SJCRH30 (cell line): Measurements from ENCODE around the gene SPTLC2. TPM values are rescaled to one million over a fixed set of nuclear protein-coding genes. Genes with fewer than 3 reads are reported as not detected.
"Not testable (repeated sequence)": the region's sequence is repeated elsewhere in the genome, so short reads cannot be mapped to it uniquely, and the experiment has no call there.

Experiments used
- DNase-seq, 2 experiments: peaks; one replicate each; pipeline ENCODE4 v3.0.0-alpha.2; 2015 to 2020
- H3K27ac ChIP-seq: fragments of 250-450 bp; sonication (Bioruptor Pico); 2 replicates; pipeline ENCODE4 v1.5.1; 2020; ENCODE audit warnings: mild to moderate bottlenecking, moderate library complexity
- H3K27me3 ChIP-seq: fragments of 250-450 bp; sonication (Bioruptor Pico); 2 replicates; pipeline ENCODE4 v1.5.1; 2020; ENCODE audit warnings: mild to moderate bottlenecking, moderate library complexity
- H3K36me3 ChIP-seq: fragments of 250-450 bp; sonication (Bioruptor Pico); 2 replicates; pipeline ENCODE4 v1.5.1; 2020; ENCODE audit warnings: mild to moderate bottlenecking, moderate library complexity
- H3K4me1 ChIP-seq: fragments of 250-450 bp; sonication (Bioruptor Pico); 2 replicates; pipeline ENCODE4 v1.5.1; 2020; ENCODE audit warnings: mild to moderate bottlenecking, moderate library complexity
- H3K4me3 ChIP-seq: fragments of 250-450 bp; sonication (Bioruptor Pico); 2 replicates; pipeline ENCODE4 v1.5.1; 2020; ENCODE audit warnings: mild to moderate bottlenecking, moderate library complexity
- H3K9me3 ChIP-seq: fragments of 250-450 bp; sonication (Bioruptor Pico); replicated peaks from 2 replicates; pipeline ENCODE4 v1.5.1; 2020; ENCODE audit warnings: mild to moderate bottlenecking, moderate library complexity
- total RNA-seq: library from RNA; depleted of rRNA; stranded (reverse); fragments of >200 nt; shearing (Covaris generic); gene quantifications from 2 replicates; pipeline ENCODE4 v1.2.3, GENCODE V29; 2014; rRNA removed

The SPTLC2 gene, protein sequence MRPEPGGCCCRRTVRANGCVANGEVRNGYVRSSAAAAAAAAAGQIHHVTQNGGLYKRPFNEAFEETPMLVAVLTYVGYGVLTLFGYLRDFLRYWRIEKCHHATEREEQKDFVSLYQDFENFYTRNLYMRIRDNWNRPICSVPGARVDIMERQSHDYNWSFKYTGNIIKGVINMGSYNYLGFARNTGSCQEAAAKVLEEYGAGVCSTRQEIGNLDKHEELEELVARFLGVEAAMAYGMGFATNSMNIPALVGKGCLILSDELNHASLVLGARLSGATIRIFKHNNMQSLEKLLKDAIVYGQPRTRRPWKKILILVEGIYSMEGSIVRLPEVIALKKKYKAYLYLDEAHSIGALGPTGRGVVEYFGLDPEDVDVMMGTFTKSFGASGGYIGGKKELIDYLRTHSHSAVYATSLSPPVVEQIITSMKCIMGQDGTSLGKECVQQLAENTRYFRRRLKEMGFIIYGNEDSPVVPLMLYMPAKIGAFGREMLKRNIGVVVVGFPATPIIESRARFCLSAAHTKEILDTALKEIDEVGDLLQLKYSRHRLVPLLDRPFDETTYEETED
- 15.1 and 15.8 TPM in 2 replicates for total RNA-seq

DNA sequence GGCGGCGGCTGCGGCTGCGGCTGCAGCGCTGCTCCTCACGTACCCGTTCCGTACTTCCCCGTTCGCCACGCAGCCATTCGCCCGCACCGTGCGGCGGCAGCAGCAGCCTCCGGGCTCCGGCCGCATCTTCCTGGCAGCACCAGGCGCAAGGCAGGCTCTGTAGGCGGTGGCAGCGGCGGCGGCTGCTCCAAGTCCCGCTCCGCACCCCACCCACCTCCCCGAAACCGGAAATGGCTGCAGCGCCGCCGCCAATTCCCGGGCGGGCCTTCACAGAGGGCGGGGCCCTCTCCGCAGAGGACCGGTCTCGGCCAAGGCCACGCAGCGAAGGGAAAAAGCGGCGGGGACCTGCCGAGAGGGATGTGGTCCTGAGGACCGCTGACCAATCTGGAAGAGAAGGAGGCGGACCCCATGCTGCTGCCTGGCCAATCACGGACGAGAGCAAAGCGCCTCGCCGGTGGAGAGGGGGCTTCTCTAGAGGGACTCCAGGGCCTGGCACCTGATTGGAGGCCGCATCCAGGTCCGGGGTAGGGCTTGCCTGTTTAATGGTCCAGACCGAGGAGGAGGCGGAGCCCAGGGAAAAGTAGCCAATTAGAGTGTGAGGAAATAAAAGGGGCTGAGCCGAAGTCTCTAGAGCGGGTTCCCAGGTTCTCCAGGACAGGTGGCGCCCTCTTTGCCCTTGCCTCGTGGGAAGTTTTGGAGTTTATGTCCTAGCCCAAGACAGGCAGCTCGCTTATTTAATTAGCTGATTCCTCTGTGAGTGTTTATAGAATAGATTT is at the start of gene SPTLC2:
Gene SPTLC2 (minus strand): TSS at position 184 of the 776 bp plus-strand sequence. CDS start 58 bp downstream, at position 126.
- no peak within 1 kb of the TSS; the same call in 1 of the 2 replicates for H3K27ac ChIP-seq
- H3K4me1 ChIP-seq = no peaks in the 10 kb centered on the region; the same call in 1 of the 2 replicates
- DNase-seq = peak; percentile 99
- H3K36me3 ChIP-seq = no peaks in the 10 kb centered on the region
- H3K4me3 ChIP-seq = peak within 1 kb of the TSS; percentile 73
- no peaks in the 10 kb centered on the region for H3K27me3 ChIP-seq
- no peaks in the 10 kb centered on the region for H3K9me3 ChIP-seq

DNA sequence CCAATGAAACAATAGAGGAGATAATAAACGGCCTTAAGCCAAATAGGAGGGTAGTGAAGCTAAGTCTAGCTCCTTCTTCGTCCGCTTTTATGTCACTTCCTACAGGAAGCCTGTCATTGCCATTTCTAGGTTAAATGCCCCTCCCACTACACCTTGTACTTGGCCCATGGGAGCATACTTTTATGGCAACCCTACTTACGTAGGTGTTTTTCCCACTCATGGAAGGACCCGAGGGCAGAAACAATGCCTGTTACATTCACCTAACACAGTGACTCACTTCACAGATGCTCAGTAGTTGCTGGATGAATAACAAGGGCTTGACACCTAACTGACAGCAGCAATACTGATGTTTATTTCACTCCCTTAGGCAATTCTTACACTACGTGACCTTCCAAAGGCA is 46.9 kb upstream of the SPTLC2 start:
- DNase-seq = no peak
- Histone ChIP-seq H3K4me3 (no peak overlapping the region), H3K27ac (no peak overlapping the region)

DNA sequence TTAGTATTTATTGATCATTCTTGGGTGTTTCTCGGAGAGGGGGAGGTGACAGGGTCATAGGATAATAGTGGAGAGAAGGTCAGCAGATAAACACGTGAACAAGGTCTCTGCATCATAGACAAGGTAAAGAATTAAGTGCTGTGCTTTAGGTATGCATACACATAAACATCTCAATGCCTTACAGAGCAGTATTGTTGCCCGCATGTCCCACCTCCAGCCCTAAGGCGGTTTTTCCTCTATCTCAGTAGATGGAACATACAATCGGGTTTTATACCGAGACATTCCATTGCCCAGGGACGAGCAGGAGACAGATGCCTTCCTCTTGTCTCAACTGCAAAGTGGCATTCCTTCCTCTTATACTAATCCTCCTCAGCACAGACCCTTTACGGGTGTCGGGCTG is 45.1 kb upstream of the SPTLC2 start:
- H3K9me3 ChIP-seq, H3K4me1 ChIP-seq, H3K4me3 ChIP-seq, H3K36me3 ChIP-seq, H3K27me3 ChIP-seq, H3K27ac ChIP-seq, DNase-seq: not testable (repeated sequence)

More for the DNA sequence above, 46.9 kb upstream of the SPTLC2 start:
- H3K36me3 ChIP-seq = no peaks in the 10 kb centered on the region
- no peaks in the 10 kb centered on the region for H3K4me1 ChIP-seq
- no peaks in the 10 kb centered on the region for H3K9me3 ChIP-seq
- 0 out of 2 replicates have a peak, but pooled peaks cover 4% of the 10 kb centered on the region for H3K27me3 ChIP-seq

- Histone ChIP-seq H3K4me1 (no peaks in the 10 kb centered on the region), H3K27ac (no peak overlapping the region), H3K9me3 (no peaks in the 10 kb centered on the region), H3K27me3 (0 out of 2 replicates have a peak, but pooled peaks cover 4% of the 10 kb centered on the region), H3K36me3 (no peaks in the 10 kb centered on the region), H3K4me3 (no peak overlapping the region)
- no peak for DNase-seq
These were observed 44.3 kb upstream of the SPTLC2 start for GRCh38 chr14:77660754-77661153.

GRCh38 chr14:77659831-77660230 is 43.4 kb upstream of the SPTLC2 start:
- Histone ChIP-seq H3K27ac (no peak overlapping the region), H3K4me1 (no peaks in the 10 kb centered on the region), H3K27me3 (0 out of 2 replicates have a peak, but pooled peaks cover 4% of the 10 kb centered on the region), H3K4me3 (no peak overlapping the region), H3K36me3 (no peaks in the 10 kb centered on the region), H3K9me3 (no peaks in the 10 kb centered on the region)
- no peak for DNase-seq

DNA sequence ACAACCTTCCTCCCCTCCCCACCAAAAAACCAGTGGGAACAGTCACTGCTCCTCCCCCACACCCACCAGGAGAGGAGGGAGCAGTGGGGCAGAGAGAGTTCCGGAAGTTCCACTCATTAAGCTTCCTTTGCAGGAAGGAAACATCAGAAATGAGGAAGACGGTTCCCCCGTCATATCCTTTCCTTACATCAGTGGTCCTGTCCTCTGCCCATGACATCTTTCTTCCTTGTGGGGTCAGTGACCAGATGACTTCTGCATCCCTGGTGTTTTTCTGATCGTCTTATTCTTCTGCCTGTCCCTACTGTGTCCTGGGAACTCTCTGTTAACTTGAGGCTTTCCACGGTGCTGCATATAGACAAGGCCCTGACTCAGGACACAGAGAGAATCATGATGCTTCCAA is 40.8 kb upstream of the SPTLC2 start:
- Histone ChIP-seq H3K27ac (no peak overlapping the region), H3K27me3 (0 out of 2 replicates have a peak, but pooled peaks cover 4% of the 10 kb centered on the region), H3K4me3 (no peak overlapping the region), H3K36me3 (no peaks in the 10 kb centered on the region), H3K9me3 (no peaks in the 10 kb centered on the region), H3K4me1 (0 out of 2 replicates have a peak, but pooled peaks cover 3% of the 10 kb centered on the region)
- no peak for DNase-seq

- H3K27me3 ChIP-seq = no peaks in the 10 kb centered on the region
- H3K27ac ChIP-seq = peak overlapping the region; percentile 14; the same call in 1 of the 2 replicates
- no peaks in the 10 kb centered on the region for H3K36me3 ChIP-seq
- H3K4me1 ChIP-seq = 0 out of 2 replicates have a peak, but pooled peaks cover 3% of the 10 kb centered on the region
- peak; percentile 50 to 71 for DNase-seq
- peak overlapping the region; percentile 38 for H3K4me3 ChIP-seq
- no peaks in the 10 kb centered on the region for H3K9me3 ChIP-seq
These were observed 37.6 kb upstream of the SPTLC2 start for GRCh38 chr14:77654001-77654441.

DNA sequence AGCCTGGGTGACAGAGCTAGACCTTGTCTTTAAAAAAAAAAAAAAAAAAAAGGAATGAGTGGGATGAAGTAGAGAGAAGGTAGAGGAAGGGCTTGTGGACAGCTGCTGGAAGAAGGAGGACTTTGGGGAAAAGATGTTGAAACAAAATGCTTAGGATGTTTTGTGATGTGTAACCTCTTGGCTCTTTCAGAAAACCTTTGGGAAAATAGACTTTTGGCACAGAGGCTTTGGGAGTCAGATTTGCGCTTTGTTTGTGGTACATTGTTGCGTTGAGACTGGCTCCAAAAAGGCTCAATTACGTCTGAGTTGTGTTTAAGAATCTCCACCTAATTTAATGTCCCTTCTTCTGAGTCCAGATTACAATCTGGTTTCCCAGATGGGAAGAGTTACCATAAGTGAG is 32.9 kb upstream of the SPTLC2 start:
- no peaks in the 10 kb centered on the region for H3K27me3 ChIP-seq
- H3K4me3 ChIP-seq = no peak overlapping the region
- DNase-seq = no peak
- 0 out of 2 replicates have a peak, but pooled peaks cover 3% of the 10 kb centered on the region for H3K4me1 ChIP-seq
- H3K9me3 ChIP-seq = no peaks in the 10 kb centered on the region
- H3K27ac ChIP-seq = no peak overlapping the region
- H3K36me3 ChIP-seq = no peaks in the 10 kb centered on the region

DNA sequence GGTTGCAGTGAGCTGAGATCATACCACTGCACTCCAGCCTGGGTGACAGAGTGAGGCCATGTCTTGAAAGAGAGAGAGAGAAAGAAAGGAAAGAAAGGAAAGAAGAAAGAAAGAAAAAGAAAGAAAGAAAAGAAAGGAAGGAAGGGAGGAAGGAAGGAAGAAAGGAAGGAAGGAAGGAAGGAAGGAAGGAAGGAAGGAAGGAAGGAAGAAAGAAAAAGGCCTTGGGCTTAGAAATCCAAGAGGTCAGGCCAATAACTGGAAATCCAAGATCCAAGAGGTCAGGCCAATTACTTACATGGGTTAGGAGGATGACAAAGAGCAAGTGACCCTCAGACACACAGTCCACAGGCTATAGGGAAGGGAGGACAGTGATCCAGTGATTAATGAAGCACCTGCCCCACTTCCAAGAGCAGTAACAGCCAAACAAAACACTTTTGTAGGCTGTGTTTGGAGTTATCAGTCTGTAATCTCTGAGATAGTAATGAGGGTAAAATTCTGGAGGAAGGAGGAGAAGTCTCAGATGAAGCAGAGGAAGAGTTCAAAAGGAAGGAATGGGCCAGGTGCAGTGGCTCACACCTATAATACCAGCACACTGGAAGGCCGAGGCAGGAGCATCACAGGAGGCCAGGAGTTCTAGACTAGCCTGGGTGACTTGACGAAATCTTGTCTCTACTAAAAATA is 32.2 kb upstream of the SPTLC2 start:
- Histone ChIP-seq H3K4me3 (no peak overlapping the region), H3K27me3 (no peaks in the 10 kb centered on the region), H3K9me3 (no peaks in the 10 kb centered on the region), H3K4me1 (no peaks in the 10 kb centered on the region), H3K27ac (no peak overlapping the region), H3K36me3 (no peaks in the 10 kb centered on the region)
- no peak for DNase-seq

GRCh38 chr14:77647853-77648252 is 31.4 kb upstream of the SPTLC2 start:
- Histone ChIP-seq H3K4me1 (no peaks in the 10 kb centered on the region), H3K4me3 (no peak overlapping the region)

GRCh38 chr14:77646907-77647306 is 30.5 kb upstream of the SPTLC2 start:
- Histone ChIP-seq H3K27ac (no peak overlapping the region), H3K4me3 (no peak overlapping the region), H3K27me3 (no peaks in the 10 kb centered on the region), H3K9me3 (no peaks in the 10 kb centered on the region), H3K4me1 (no peaks in the 10 kb centered on the region), H3K36me3 (no peaks in the 10 kb centered on the region)
- DNase-seq = no peak

More at GRCh38 chr14:77647853-77648252, 31.4 kb upstream of the SPTLC2 start:
- DNase-seq = no peak
- H3K36me3 ChIP-seq = no peaks in the 10 kb centered on the region
- no peak overlapping the region for H3K27ac ChIP-seq
- no peaks in the 10 kb centered on the region for H3K9me3 ChIP-seq
- H3K27me3 ChIP-seq = no peaks in the 10 kb centered on the region

- H3K4me3 ChIP-seq = no peak overlapping the region
- H3K27me3 ChIP-seq = no peaks in the 10 kb centered on the region
- no peak overlapping the region for H3K27ac ChIP-seq
- no peaks in the 10 kb centered on the region for H3K36me3 ChIP-seq
- DNase-seq = no peak
- no peaks in the 10 kb centered on the region for H3K9me3 ChIP-seq
- no peaks in the 10 kb centered on the region for H3K4me1 ChIP-seq
These were observed 29.2 kb upstream of the SPTLC2 start for GRCh38 chr14:77645520-77646230.

- no peaks in the 10 kb centered on the region for H3K9me3 ChIP-seq
- DNase-seq = no peak
- H3K27me3 ChIP-seq = no peaks in the 10 kb centered on the region
- no peaks in the 10 kb centered on the region for H3K36me3 ChIP-seq
- H3K27ac ChIP-seq = no peak overlapping the region
- H3K4me1 ChIP-seq = no peaks in the 10 kb centered on the region
- H3K4me3 ChIP-seq = no peak overlapping the region
These were observed 26.0 kb upstream of the SPTLC2 start for GRCh38 chr14:77642407-77642806.
